OCI-M2 (cell line): ENCODE results near the gene RHOD.

Experiments
- DNase-seq: peaks from one replicate; lab custom pipeline; 2025; ENCODE audit not compliant: unreplicated experiment; lab: John Stamatoyannopoulos, UW

Gene RHOD

GRCh38 chr11:67059671-67060070 lies 3.0 kb downstream of the RHOD start:
- no peak for DNase-seq

GRCh38 chr11:67060111-67060522 lies 3.5 kb downstream of the RHOD start:
- DNase-seq, result no peak

- DNase-seq, result no peak
Measured at GRCh38 chr11:67062526-67063373, 6.1 kb downstream of the RHOD start.

GRCh38 chr11:67066333-67066709 lies 9.7 kb downstream of the RHOD start:
- DNase-seq, result no peak

GRCh38 chr11:67071420-67072284 lies 15.0 kb downstream of the RHOD start:
- DNase-seq, result no peak

- DNase-seq, result no peak
Measured at GRCh38 chr11:67072295-67072694, 15.6 kb downstream of the RHOD start.

GRCh38 chr11:67073908-67074307 lies 17.3 kb downstream of the RHOD start:
- no peak for DNase-seq

GRCh38 chr11:67076202-67076601 lies 19.6 kb downstream of the RHOD start:
- no peak for DNase-seq

GRCh38 chr11:67079065-67079705 lies 22.5 kb downstream of the RHOD start:
- no peak for DNase-seq

GRCh38 chr11:67082071-67082791 lies 25.6 kb downstream of the RHOD start:
- DNase-seq, result no peak

GRCh38 chr11:67083786-67084366 lies 27.2 kb downstream of the RHOD start:
- DNase-seq, result no peak

- DNase-seq, result no peak
Measured at GRCh38 chr11:67085617-67086016, 29.0 kb downstream of the RHOD start.

- no peak for DNase-seq
Measured at GRCh38 chr11:67090717-67091116, 34.1 kb downstream of the RHOD start.

GRCh38 chr11:67095214-67095507 lies 38.5 kb downstream of the RHOD start:
- DNase-seq, result no peak

- DNase-seq, result no peak
Measured at GRCh38 chr11:67098799-67099429, 42.3 kb downstream of the RHOD start.

GRCh38 chr11:67099831-67100324 lies 43.2 kb downstream of the RHOD start:
- no peak for DNase-seq

- DNase-seq, result no peak
Measured at GRCh38 chr11:67102664-67103063, 46.0 kb downstream of the RHOD start.

GRCh38 chr11:67105964-67106363 lies 49.3 kb downstream of the RHOD start:
- no peak for DNase-seq

GRCh38 chr11:67111261-67111660 lies 54.6 kb downstream of the RHOD start:
- no peak for DNase-seq

GRCh38 chr11:67113231-67113721 lies 56.6 kb downstream of the RHOD start:
- no peak for DNase-seq
